GM18517 (cell line): ENCODE data around the gene EPHA8.

ENCODE experiments used
- ATAC-seq: cut with Tn5 transposase; IDR thresholded peaks from one replicate; pipeline ENCODE4 v1.9.1; 2021; ENCODE audit warnings: mild to moderate bottlenecking, moderate library complexity; ENCODE audit not compliant: unreplicated experiment

The EPHA8 gene

GRCh38 chr1:22562584-22563583, at the start of gene EPHA8:
Gene EPHA8 (plus strand): TSS chr1:22563489. CDS start chr1:22563636, 147 bp downstream.
- no peak for ATAC-seq

- no peak for ATAC-seq
These were observed 46.2 kb upstream of the EPHA8 start for GRCh38 chr1:22516906-22517571.

GRCh38 chr1:22517956-22518355, 45.3 kb upstream of the EPHA8 start:
- no peak for ATAC-seq

GRCh38 chr1:22518379-22518778, 44.9 kb upstream of the EPHA8 start:
- ATAC-seq = no peak

GRCh38 chr1:22520871-22521270, 42.4 kb upstream of the EPHA8 start:
- no peak for ATAC-seq

DNA sequence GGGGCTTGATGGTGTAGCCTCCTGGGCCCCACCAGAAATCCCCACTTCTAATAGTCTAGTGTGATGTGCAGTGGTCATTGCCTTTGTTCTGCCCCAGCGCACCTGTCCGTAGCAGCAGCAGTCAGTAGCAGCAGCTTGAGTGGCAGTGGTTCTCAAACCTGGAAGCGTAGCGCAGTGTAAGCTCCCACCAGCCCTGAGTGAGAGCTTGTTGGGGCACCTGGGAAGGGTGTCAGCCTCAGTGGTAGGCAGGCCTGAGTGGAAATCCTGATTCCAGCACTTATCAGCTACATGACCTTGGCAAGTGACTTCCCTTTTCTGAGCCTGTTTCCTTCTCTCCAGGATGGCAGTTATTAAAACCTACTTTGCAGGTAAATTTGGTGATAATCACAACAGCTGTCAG, 41.6 kb upstream of the EPHA8 start:
- no peak for ATAC-seq

DNA sequence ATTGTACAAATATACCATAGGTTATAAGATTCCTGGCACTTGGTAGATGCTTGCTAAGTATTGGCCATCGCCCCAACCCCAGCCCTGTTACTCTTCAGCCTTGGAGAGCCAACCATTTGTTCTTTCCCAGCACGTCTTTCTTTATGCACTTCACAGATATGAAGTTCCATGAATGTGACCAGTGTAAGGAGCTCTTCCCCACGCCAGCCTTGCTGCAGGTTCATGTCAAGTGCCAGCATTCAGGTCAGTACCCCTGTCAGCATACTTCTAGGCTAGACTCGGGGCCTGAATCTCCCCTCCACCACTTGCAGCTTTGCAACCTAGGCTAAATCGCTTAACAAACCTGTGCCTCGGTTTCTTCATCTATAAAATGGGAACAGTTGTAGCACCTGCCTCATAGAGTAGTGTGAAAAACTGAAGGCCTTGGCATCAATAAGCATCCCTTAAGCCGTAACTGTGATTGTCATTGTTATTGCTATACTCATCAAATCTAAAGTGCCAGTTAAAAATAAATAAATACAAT, 41.0 kb upstream of the EPHA8 start:
- ATAC-seq = no peak

DNA sequence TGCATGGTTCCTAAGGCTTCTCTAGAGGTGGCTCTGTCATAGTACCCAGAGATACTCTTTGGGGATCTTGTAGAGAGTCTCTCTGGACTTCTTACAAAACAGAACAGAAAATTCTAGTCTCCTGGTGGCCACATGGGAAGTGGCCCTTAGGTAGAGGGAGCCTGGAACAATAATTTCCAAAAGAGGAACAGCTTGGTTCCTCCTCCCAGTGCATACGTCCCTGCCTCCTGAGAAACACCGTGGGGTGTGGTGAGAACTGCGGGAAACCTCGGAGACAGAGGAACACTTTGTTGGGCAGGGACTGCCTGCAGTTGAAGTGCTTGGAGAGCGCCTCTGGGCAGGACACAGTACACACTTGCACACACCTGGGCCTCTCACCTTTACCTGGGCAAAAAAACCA, 38.8 kb upstream of the EPHA8 start:
- ATAC-seq = no peak

DNA sequence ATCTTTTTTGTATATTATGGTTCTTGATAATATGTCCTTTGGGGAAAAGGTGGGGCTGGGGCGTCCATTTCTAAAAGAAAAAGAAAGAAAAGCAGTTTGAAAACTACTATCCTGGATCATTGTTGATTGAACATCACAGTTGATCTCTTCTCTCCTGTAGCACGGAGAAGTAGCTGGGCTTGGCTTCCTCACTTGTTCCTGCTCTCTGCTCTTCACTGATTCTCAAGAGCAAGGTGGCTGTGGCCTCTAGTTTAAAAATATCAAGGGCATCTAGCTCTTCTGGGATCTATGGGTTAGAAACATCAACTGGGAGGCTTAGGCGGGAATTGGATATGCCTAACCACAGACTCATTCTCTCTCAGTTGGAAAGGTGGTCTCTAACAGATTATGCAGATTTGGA, 38.1 kb upstream of the EPHA8 start:
- ATAC-seq = no peak

- no peak for ATAC-seq
These were observed 37.6 kb upstream of the EPHA8 start for GRCh38 chr1:22525646-22526045.

DNA sequence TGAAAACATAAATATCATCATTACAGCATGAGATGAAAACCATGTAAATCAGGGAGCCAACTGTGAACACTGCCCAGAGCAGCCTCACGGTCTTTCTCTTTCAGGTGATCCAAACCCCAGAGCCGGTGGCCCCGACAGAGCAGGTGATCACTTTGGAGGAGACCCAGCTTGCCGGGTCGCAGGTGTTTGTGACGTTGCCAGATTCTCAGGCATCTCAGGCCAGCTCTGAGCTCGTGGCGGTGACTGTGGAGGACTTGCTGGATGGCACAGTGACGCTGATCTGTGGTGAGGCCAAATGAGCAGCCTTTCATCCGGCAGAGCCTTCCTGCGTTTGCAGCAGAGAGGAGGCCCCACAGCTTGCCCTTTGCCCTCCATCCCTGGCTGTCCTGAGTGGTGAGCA, 37.2 kb upstream of the EPHA8 start:
- ATAC-seq = no peak

- ATAC-seq = no peak
These were observed 36.6 kb upstream of the EPHA8 start for GRCh38 chr1:22526677-22527076.

GRCh38 chr1:22527122-22527521, 36.2 kb upstream of the EPHA8 start:
- ATAC-seq = no peak

GRCh38 chr1:22527555-22528296, 35.6 kb upstream of the EPHA8 start:
- no peak for ATAC-seq

DNA sequence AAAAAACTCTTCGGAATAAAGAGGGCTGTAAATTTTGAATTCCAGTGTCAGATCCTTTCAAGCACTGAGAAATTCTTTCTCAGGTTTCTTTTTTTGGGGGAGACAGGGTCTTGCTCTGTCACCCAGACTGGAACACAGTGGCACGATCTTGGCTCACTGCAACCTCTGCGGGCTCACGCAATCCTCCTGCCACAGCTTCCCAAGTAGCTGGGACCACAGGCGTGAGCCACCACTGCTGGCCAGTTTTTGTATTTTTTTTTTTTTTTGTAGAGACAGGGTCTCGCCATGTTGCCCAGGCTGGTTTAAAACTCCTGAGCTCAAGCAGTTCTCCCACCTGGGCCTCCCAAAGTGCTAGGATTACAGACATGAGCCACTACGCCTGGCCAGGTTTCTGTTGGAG, 34.8 kb upstream of the EPHA8 start:
- ATAC-seq = no peak

DNA sequence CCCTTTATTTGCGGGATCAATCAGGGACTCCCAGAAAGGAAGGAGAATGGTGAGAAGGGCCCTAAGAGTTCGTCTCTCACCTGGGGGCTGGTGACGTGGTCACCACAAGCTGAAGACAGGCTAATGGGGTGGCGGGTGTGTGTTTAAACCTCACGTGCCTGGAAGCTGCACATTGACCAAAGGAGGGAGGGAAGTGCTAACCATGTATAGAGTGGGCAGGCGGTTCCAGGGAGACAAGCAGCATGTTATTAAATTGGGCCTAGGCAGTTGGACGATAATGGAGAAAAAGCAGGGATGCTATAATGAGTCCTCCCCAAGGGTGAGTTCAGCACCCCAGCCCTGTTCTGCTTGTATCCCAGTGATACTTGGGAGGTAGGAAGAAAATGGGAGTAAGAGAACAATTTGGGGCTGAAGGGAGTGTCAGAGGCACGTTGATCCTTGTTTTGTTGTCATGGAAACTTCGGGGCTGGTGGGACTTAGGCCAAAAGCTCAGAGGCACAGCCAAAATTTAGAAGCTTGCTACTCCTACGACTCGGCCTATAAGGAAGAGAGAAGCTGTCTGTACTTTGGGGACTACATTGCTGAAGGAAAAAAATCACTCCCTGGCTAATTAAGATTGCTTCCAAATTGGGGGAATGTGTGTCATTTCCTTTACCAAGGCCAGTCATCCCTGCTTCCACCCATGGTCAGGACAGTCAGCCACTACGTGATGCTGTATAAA, 33.2 kb upstream of the EPHA8 start:
- ATAC-seq = no peak

DNA sequence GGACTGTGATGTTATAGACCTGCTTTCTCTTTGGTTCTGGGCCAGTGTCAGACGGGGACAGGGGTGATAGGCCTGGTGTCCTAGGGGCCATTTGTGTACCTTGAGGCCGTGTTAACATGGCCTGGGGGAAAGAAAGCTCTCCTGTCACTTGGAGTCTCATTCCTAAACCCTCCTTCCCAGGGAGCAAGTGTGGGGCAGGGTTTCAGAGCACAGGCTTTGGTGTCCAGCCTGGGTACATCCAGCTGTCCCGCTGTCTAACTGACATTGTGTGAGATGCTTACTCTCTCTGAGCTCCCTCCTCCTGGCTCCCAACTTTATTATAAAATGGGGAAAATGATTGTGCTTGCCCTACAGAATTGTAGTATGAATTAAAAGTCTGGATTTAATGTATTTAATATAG, 32.6 kb upstream of the EPHA8 start:
- no peak for ATAC-seq

- no peak for ATAC-seq
These were observed 32.0 kb upstream of the EPHA8 start for GRCh38 chr1:22531251-22531650.

DNA sequence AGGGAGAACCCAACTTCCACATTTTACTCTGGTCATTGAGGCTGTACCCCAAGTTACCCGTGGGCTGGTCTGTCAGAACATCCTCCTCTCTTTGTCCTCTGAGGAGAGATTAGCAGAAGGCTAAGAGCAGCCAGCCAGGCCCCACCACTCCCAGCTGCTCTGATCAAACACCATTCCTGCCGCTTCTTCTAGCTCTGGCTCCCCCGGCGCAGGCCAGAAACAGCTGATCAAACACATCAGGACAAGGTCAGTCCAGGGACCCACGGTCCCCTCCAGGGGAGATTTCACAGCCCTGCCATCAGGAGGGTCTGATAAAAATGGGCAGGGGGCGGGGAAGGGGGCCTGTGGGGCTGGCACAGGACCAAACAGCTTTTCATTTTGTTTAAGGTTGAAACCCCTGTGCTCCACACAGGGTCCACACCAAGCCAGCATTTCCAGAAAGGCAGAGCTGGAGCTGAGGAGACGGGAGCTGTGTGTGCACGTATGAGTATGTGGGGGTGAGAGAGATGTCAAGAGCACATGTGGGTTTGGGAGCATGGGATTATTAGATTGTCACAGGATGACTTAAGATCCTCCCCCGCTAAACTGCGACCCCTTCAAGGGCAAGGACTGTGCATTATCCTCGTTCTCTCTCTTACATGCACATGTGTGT, 29.9 kb upstream of the EPHA8 start:
- no peak for ATAC-seq

DNA sequence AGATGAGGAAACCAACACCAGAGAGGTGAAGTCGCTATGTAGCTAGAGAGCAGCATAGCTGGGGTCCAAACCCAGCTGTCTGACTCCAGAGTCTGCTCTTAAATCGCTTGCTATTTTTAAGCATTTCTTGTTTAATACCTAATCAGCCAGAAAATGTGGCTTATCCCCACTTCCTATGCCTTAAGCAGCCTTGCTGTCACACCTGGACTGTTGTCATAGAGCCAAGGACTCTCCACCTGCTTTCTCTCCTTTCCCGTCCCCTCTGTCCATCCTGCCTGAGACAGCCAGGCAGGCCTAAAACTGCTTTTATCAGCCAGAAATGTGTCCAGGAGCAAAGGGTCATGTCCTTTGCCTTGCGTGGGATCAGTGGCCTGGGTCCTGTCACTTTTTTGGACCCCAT, 28.3 kb upstream of the EPHA8 start:
- ATAC-seq = no peak
